ENCODE results near the gene NECTIN1.

DNA sequence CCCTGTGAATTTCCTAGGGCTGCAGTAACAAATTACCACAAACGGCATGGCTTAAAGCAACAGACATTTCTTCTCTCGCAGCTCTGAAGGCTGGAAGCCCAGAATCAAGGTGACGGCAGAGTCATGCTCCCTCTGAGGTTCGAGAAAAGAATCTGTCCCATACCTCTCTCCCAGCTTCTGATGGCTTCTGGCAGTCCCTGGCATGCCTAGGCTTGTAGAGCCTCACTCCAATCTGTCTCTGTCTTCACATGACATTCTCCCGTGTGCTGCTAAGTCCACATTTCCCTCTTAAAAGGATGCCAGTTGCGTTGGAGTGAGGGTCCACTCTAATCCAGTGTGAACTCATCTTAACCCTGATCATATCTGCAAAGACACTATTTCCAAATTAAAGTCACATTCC is 116.2 kb downstream of the NECTIN1 start:
- TF ChIP-seq, protein P1, sequence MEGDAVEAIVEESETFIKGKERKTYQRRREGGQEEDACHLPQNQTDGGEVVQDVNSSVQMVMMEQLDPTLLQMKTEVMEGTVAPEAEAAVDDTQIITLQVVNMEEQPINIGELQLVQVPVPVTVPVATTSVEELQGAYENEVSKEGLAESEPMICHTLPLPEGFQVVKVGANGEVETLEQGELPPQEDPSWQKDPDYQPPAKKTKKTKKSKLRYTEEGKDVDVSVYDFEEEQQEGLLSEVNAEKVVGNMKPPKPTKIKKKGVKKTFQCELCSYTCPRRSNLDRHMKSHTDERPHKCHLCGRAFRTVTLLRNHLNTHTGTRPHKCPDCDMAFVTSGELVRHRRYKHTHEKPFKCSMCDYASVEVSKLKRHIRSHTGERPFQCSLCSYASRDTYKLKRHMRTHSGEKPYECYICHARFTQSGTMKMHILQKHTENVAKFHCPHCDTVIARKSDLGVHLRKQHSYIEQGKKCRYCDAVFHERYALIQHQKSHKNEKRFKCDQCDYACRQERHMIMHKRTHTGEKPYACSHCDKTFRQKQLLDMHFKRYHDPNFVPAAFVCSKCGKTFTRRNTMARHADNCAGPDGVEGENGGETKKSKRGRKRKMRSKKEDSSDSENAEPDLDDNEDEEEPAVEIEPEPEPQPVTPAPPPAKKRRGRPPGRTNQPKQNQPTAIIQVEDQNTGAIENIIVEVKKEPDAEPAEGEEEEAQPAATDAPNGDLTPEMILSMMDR (IDR thresholded peaks at IDR 0.05) = no peak
- TF ChIP-seq POLR2A (IDR thresholded peaks at IDR 0.05) = no peak

All from right lobe of liver (tissue), 4 donors.